Tibial nerve (tissue), 4 donors: ENCODE results near the gene ASS1. TPM values are rescaled to one million over a fixed set of nuclear protein-coding genes. Genes with fewer than 3 reads are reported as not detected.

Source experiments
- DNase-seq, 2 donors: peaks; one replicate each; pipeline ENCODE4 v3.0.0-alpha.2; 2019; ENCODE audit warnings: low spot score in 2 of 2
- H3K27ac ChIP-seq, 4 donors: fragments of 200-600 bp; sonication (generic) in 3 of 4; one replicate each; pipeline ENCODE4 v1.5.1; 2017 to 2019; ENCODE audit warnings: mild to moderate bottlenecking in 1 of 4
- H3K27me3 ChIP-seq, 2 donors: fragments of 200-600 bp; sonication (generic) in 1 of 2; one replicate each; pipeline versions ENCODE4 v1.5.1 to v1.6.0; 2017 to 2019
- H3K36me3 ChIP-seq, 3 donors: fragments of 200-600 bp; sonication (generic); one replicate each; pipeline ENCODE4 v1.5.1; 2018 to 2019
- H3K4me1 ChIP-seq, 4 donors: fragments of 200-600 bp; sonication (generic) in 3 of 4; one replicate each; pipeline ENCODE4 v1.5.1; 2017 to 2019
- H3K4me3 ChIP-seq, 4 donors: fragments of 200-600 bp; sonication (generic) in 3 of 4; one replicate each; pipeline ENCODE4 v1.5.1; 2017 to 2019; ENCODE audit warnings: mild to moderate bottlenecking in 1 of 4, moderate library complexity in 1 of 4
- H3K9me3 ChIP-seq, 4 donors: fragments of 200-600 bp; sonication (generic) in 3 of 4; one replicate each; pipeline ENCODE4 v1.5.1; 2017 to 2019
- CTCF ChIP-seq, 5 experiments: fragments of 200-600 bp in 3 of 5; fragments of 450-650 bp in 2 of 5; sonication (generic) in 3 of 5; IDR thresholded peaks; one replicate each; pipeline ENCODE4 v1.5.1; 2016 to 2019; ENCODE audit warnings: antibody characterized with exemption in 5 of 5, mild to moderate bottlenecking in 3 of 5, moderate library complexity in 2 of 5
- EP300 ChIP-seq, 2 donors: sonication (generic); formaldehyde crosslinking; IDR thresholded peaks; one replicate each; pipeline ENCODE4 v1.6.1; 2017; ENCODE audit warnings: antibody characterized with exemption in 2 of 2, mild to moderate bottlenecking in 1 of 2
- POLR2A ChIP-seq, 2 donors: fragments of 450-650 bp; IDR thresholded peaks; one replicate each; pipeline ENCODE4 v1.6.1; 2017; ENCODE audit warnings: antibody characterized with exemption in 2 of 2, mild to moderate bottlenecking in 2 of 2, moderate library complexity in 2 of 2
- WGBS, 2 donors: methylation state at CpG; one replicate each; pipeline ENCODE4 v1.1.5; 2018; 5-methylcytosine and 5-hydroxymethylcytosine counted together
- total RNA-seq, 4 donors: library from RNA; depleted of rRNA; stranded (reverse); fragments of >200 nt; gene quantifications; one replicate each; pipeline ENCODE4 v1.1.0, GENCODE V29; 2016

ASS1 gene
- 100 to 1,000 TPM; 170 to 375 (median 297) TPM for total RNA-seq

DNA sequence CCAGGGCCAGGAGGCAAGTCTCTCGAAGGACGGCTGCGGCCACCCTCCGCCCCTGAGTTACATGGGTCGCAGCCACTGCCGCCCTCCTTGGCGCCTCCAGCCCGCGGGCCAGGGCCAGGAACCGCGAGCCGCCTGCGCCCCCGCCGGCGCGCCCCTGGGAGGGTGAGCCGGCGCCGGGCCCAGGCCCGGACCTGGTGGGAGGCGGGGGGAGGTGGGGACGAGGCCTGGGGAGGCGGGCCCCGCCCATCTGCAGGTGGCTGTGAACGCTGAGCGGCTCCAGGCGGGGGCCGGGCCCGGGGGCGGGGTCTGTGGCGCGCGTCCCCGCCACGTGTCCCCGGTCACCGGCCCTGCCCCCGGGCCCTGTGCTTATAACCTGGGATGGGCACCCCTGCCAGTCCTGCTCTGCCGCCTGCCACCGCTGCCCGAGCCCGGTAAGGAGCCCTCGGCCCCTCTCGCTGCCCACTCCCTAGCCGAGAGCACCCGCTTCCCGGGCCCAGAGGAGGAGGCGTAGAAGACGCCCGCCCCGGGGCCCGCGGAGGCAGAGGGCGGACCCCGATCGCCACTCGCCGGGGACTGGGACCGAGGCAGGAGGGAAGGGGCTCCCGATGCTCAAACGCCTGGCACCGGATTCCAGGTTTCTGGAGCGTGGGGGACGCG, at the start of gene ASS1:
TSS of gene ASS1 (plus strand) at position 397 of the 657 bp plus-strand sequence. CDS start 7,268 bp downstream, outside the sequence.
- peak in 1 of 2 donors; percentile 24 for TF ChIP-seq EP300 (IDR thresholded peaks at IDR 0.05)
- TF ChIP-seq POLR2A (IDR thresholded peaks at IDR 0.05), result no peak
- peak in 1 of 2 donors; percentile 21 for DNase-seq
- Histone ChIP-seq H3K4me3 (peak within 1 kb of the TSS; percentile 18 to 56 (median 46)), H3K4me1 (peaks cover 0 to 44% (median 23%) of the 10 kb centered on the region in 4 donors), H3K36me3 (no peaks in the 10 kb centered on the region), H3K9me3 (peaks cover 0 to 31% (median 0%) of the 10 kb centered on the region in 4 donors), H3K27ac (peak within 1 kb of the TSS in 3 of 4 donors; percentile 67 to 82 (median 72)), H3K27me3 (peaks cover 0 to 10% of the 10 kb centered on the region in 2 donors)
- WGBS, 2 donors, result 1 to 5% methylated on average over 17 to 20 of the region's 66 CpGs

DNA sequence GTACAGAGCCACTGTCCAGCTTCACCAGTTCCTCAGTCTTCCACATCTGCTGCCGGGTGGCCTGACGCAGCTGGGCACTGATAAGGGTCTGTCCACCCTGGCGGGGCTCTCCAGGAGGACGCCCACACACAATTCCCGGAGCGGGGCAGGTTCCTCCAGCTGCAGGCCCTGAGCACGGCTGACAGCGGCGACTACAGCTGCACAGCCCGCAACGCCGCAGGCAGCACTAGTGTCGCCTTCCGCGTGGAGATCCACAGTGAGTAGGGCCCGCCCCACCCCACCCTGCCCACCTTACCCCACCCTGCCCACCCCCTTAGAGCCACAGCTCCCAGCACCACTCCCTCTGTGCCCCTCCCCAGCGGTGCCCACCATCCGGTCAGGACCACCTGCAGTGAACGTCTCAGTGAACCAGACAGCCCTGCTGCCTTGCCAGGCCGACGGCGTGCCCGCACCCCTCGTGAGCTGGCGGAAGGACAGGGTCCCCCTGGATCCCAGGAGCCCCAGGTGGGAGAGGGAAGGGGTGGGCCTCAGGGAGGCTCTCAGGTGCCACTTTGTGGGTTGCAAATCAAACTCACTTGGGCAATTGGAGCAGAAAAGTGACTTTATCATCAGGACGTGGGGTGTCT, 48.8 kb upstream of the ASS1 start:
- Histone ChIP-seq H3K9me3 (peaks cover 0 to 9% (median 0%) of the 10 kb centered on the region in 4 donors), H3K27ac (no peak overlapping the region), H3K27me3 (no peaks in the 10 kb centered on the region), H3K36me3 (no peaks in the 10 kb centered on the region), H3K4me3 (no peak overlapping the region), H3K4me1 (no peaks in the 10 kb centered on the region)
- no peak for DNase-seq
- WGBS, 2 donors, result 96 to 100% methylated on average over 11 to 14 of the region's 26 CpGs
- TF ChIP-seq EP300 (IDR thresholded peaks at IDR 0.05), result no peak
- TF ChIP-seq POLR2A (IDR thresholded peaks at IDR 0.05), result no peak
- no peak for TF ChIP-seq CTCF (IDR thresholded peaks at IDR 0.05)

- 95 to 96% methylated on average over 4 of the region's 4 CpGs for WGBS, 2 donors
- peaks cover 0 to 9% (median 0%) of the 10 kb centered on the region in 4 donors for H3K9me3 ChIP-seq
- no peaks in the 10 kb centered on the region for H3K4me1 ChIP-seq
- no peak overlapping the region for H3K27ac ChIP-seq
- DNase-seq, result no peak
- H3K27me3 ChIP-seq, result no peaks in the 10 kb centered on the region
- no peak for TF ChIP-seq POLR2A (IDR thresholded peaks at IDR 0.05)
- TF ChIP-seq CTCF (IDR thresholded peaks at IDR 0.05), result no peak
- no peak for TF ChIP-seq EP300 (IDR thresholded peaks at IDR 0.05)
- no peak overlapping the region for H3K4me3 ChIP-seq
- H3K36me3 ChIP-seq, result no peaks in the 10 kb centered on the region
Observed at GRCh38 chr9:130396581-130396980, 48.2 kb upstream of the ASS1 start.

DNA sequence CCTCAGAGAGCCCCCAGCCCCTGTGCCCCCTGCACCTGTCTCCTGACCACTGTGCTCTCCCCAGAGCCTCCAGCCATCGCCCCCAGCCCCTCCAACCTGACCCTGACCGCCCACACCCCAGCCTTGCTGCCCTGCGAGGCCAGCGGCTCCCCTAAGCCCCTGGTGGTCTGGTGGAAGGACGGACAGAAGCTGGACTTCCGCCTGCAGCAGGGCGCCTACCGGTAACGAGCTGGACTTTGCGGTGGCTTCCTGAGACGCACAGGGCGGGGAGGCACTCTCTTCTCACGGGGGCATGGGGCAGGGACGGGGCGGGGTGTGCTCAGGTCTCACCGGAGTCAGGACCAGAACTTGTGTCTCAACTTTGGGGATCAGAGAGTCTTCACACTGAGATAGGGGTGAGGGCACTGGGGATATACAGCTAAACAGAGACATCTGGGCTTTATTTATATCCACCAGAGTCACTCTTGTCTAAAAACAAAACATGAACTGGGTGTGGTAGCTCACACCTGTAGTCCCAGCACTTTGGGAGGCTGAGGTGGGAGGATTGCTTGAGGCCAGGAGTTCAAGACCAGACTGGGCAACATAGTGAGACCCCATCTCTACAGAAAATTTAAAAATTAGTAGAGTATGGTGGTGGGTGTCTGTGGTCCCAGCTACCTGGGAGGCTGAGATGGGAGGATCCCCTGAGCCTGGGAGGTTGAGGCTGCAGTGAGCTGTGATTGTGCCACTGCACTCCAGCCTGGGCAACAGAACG, 46.1 kb upstream of the ASS1 start:
- H3K9me3 ChIP-seq, result peaks cover 0 to 9% (median 0%) of the 10 kb centered on the region in 4 donors
- WGBS, 2 donors, result 69 to 74% methylated on average over 15 to 17 of the region's 17 CpGs

More for the DNA sequence above, 46.1 kb upstream of the ASS1 start:
- TF ChIP-seq POLR2A (IDR thresholded peaks at IDR 0.05), result no peak
- TF ChIP-seq EP300 (IDR thresholded peaks at IDR 0.05), result no peak
- no peak for TF ChIP-seq CTCF (IDR thresholded peaks at IDR 0.05)
- Histone ChIP-seq H3K4me1 (no peaks in the 10 kb centered on the region), H3K4me3 (no peak overlapping the region), H3K36me3 (no peaks in the 10 kb centered on the region), H3K27ac (no peak overlapping the region), H3K27me3 (peaks cover 0 to 5% of the 10 kb centered on the region in 2 donors)
- no peak for DNase-seq
